LoVo (cell line): ENCODE measurements around the gene LRRC47.
"Not testable (repeated sequence)": the region's sequence is repeated elsewhere in the genome, so short reads cannot be mapped to it uniquely, and the experiment has no call there.

Experiments used
- DNase-seq: peaks from one replicate; pipeline ENCODE4 v3.0.0-alpha.2; 2016; ENCODE audit warnings: low spot score

LRRC47 gene

DNA sequence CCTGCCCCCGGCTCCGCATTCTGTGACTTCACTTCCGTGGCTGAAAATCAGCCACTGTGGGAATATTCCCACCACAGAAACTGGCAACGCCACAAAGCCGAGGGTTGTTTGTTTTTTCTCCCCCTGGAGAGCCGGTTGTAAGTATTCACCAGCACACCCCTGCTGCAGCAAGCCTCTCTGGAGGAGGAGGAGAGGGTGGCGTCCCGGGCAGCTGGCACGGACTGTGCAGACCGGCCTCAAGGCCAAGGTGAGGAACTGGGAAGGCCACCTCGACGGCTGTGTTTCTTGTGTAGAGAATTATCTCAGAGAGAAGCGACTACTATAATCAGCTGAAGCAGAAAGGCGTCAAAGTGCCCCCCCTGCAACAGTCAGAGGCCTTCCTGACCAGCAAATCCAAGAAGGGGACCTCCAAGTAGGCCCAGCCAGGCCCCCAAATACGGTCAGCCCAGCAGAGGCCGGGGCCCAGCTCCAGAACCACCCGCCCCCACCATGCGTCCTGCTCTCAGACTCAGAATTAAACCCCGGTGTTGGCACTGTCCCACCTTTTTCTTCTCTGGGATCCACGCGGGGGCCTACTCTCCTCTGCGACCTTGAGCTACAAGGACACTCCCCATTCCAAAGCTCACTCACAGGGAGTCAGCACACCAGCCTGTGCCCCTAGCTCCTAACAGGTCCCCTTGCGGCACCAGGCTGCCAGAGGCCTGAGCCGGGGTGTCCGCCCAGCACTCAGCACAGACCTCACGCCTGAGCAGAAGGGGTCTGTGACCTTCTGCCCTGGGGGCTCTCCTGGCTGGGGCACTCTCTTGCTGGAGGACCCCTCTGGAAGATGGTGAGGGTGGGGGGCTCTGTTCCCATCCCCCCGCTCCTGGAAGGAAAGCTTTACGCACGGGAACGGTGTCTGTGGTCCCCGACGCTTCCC is 24.9 kb downstream of the LRRC47 start:
- no peak for DNase-seq

DNA sequence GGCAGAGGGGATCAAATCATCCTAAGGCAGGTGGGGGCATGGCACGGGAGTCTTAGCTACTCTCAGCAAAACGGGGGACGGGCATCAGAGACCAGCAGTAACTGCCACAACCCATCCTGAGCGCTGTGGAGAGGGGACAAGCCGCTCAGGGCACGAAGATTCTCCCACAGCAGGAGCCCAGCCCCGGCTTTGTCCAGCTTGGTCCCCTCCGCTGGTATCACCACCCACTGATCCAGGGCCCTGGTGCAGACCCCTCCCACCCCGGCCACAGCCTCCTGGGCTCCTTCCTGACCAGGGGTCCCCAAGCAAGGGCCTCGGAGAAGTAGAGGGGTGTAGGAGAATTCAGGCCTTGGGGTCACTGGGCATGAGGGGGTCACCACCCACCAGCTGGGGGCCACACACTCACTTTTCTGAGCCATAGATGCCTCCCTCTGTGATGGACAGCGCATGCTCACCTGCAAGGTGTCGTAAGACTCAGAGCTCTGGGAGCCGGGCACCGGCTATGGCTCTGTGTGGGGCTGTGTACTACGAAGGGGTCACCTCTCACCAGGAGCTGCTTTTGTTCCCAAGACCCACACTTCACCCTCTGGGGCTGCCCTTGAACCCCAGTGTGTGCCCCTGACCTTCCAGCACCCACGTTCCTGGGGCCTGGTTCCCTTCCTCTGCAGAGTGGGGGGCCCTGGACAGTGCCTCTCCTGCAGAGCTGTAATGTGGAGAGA is 26.1 kb downstream of the LRRC47 start:
- DNase-seq, result no peak

DNA sequence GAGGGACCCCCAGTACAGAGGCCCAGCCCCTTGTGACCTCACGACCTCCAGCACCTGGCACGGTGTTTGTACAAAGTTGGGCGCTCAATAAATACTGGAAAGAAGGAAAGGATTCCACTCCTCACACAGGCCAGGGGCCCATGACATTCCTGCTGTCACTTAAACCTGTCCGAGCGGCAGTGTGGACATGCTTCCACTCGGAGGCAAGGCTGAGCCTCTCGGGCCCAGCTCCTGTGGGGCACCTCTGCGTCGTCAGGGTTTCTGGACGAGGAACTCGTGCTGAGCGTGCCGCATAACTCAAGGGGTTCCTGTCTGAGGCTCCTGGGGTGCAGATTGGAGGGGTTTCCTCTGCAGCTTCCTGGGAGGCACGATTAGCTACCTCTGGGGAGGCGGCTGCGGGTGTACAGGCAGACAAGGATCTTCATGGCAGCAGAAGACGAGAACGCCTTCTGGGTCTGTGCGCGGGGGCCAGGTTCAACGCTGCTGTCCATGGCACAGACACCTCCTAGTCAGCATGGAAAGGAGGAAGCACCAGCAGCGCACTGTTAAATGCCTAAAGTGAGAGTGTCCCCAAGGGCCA is 27.4 kb downstream of the LRRC47 start:
- DNase-seq, result no peak

DNA sequence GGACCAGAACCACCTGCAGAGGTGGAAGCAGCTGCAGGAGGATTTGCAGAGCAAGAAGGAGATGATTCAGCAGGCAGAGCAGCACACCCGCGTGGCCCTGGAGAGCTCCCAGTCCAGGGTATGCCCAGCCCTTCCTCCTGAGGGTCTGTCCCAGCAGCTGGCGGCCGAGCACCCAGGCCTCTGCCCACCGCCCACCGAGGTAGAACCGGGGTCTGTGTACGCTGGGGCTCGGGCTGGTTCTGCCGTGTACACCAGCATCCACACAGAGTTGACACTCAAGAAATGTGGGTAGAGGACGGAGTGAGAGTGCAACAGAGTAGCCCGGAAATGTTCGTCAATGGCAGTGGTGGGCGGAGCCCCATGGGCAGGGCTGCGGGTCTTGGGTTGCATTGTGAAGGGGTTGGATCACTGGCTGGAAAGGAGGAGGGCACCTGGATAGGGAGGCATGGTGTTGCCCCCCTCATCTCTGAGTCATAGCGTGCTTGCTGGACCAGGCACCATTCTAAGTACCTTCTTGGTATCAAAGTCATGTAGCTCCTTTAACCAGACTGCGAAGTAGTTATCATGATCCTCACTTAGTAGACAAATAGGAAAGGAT is 28.9 kb downstream of the LRRC47 start:
- no peak for DNase-seq

DNA sequence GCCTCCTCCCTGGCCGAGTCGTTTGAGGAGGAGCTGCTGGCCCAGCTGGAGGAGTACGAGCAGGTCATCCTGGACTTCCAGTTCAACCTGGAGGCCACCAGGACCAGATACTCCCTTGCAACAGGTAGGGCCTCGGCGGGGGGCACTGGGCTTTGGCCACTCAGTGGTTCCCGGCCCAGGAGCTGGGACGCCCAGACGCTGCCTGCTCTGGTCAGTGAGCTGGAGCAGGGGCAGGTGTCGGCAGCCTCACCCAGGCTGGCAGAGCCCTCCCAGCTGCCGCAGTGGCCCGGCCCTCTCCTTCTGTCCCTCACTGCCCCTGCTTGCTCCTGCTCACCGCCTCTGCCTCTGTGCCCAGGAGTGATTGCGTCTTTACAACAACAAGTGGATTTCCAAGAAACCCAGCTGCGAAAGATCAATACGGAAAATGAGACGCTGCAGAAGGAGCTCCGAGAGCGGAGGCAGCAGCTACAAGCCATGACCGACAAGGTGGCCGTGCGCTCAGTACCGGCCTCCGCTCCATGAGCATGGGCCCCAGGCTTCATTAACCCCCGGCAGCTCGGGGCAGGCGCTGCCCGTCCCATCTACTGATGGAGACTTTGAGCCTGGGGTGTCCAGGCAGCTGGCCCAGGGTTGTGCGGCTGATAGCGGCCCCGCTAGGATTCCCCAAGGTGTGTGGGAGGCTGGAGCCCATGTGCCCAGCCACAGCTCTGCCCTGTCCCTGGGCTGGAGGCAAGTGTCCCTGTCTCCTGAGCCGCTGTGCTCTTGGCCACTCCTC is 32.8 kb downstream of the LRRC47 start:
- no peak for DNase-seq

DNA sequence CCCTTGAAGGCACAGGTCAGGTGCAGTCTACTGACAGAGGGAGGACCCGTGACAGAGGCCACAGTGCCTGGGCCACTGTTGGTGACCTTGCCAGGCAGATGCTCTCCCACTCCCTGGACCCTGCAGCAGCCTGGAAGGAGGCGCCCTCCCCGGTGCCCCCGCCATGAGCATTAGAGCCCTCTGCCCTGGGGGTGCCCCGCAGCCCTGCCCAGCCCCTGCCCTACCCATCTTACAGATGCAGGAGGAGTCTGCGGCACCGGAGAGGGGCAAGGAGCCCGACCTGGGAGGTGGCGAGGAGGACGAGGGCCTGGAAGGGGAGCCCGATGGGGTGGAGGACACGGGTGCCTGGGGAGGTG is 33.4 kb downstream of the LRRC47 start:
- DNase-seq, result no peak

DNA sequence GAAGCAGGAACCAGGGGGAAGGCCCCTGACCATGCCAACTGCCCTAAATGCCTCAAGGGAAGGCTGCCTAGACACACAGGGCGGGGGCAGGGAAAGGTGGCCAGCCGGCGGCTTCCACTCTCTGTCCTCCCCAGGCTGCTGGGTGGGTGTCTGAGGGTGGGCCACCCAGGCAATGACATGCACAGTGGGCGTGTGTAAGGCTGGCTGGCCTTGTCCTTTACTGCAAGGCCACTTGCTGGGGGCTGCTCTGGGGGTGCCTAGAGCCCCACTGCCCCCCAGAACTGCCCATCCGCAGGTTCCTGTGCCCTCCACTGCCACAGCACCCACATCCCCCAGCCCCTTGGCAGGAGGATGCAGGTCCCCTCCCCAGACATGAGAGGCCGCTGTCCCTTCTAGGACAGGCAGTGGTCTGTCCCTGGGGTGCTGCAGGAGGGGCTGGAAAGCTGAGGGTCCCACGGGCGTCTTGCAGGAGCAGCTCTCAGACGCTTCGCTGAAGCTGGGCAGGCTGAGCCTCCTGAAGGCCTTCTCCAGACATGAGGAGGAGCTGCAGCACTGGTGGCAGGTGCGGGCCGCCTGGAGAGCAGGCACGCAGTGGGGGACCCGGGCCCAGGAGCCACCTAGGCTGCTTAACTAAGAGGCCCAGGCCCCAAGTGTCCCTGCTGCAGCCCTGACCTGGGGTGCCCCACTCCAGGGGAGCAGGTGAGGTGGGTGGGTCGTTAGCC is 34.0 kb downstream of the LRRC47 start:
- no peak for DNase-seq

DNA sequence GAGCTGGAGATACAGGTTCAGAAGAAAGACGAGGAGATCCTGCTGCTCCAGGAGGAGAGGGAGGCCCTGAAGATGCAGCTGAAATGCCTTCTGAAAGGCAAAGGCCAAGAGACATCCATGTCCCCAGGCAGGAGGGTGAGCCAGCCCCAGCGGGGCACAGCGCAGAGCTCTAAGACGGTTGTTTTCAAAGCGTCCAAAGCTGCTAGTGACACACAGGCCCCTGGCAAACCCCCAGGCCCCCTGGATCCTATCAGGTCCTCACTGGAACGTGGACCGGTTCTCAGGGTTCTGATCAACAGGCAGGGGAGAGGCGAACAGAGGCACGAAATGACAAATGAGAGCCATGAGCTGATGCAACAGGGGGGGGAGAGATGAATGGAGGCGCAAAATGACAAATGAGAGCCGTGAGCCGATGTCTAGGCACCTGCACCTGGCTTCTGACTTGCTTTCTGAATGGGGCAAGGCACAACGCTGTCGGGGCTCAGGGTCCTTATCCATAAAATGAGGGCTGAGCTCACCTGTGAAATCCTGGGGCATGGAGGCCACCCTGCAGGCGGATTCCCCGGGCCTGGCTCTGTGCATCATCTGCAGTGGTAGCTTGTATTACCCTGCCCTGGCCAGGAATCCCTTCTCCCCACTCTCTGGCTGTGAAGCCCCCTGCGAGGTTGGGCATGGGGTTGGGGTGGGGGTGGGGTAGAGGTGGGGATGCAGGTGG is 34.8 kb downstream of the LRRC47 start:
- DNase-seq, result no peak

DNA sequence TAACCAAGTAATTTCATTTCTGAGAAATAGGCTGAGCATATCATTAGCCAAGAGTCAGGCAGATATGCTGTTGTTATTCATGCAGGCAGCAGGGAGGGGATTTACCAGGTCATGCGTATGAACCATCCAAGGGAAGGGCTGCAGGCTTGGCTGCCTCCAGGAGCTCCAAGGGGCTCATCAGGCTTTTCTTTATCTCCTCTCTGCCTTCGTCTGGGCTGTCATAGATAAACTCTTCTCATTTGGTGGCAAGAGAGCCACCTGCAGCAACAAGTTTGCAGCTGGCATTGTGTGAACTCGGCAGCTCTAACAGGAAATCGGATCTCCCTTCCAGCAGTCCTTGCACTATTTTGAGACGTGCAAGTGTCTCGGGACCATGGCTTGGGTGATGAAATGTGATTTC is 36.5 kb downstream of the LRRC47 start:
- no peak for DNase-seq

DNA sequence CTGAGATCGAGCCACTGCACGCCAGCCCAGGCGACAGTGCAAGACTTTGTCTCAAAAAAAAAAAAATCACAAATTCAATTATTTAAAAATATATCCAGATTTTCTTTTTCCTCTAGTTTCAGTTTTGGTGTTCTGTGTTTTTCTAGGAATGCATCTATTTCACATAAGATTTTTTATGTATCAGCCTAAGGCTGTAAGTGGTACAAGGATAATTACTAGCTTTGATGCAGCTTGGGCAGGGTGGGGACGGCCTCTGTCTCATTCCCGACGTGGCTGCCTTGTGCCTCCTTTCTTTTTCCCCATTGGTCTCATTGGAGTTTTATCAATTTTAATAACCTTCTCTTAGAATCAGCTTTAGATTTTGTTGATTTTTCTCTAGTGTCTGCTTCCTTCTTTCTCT is 37.1 kb downstream of the LRRC47 start:
- DNase-seq, result no peak

DNA sequence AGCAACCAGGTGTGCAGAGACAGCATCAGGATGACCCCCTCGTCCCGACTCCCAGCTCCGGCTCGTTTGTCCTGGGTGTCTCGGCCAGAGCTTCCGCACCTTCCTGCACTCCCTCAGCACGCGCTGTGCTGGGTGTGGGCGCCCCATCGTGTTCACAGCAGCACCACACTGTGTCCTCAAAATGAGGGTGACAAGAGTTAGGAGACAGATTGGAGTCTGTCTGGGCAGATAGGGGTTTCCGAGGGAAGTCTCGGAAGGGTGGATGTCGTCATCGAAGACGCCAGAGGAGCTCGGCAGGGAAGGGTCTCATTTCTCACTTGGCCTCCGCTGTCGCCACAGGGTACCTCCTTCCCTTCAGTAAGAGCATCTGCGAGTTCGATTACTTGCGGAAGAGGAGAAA is 39.9 kb downstream of the LRRC47 start:
- DNase-seq, result no peak

DNA sequence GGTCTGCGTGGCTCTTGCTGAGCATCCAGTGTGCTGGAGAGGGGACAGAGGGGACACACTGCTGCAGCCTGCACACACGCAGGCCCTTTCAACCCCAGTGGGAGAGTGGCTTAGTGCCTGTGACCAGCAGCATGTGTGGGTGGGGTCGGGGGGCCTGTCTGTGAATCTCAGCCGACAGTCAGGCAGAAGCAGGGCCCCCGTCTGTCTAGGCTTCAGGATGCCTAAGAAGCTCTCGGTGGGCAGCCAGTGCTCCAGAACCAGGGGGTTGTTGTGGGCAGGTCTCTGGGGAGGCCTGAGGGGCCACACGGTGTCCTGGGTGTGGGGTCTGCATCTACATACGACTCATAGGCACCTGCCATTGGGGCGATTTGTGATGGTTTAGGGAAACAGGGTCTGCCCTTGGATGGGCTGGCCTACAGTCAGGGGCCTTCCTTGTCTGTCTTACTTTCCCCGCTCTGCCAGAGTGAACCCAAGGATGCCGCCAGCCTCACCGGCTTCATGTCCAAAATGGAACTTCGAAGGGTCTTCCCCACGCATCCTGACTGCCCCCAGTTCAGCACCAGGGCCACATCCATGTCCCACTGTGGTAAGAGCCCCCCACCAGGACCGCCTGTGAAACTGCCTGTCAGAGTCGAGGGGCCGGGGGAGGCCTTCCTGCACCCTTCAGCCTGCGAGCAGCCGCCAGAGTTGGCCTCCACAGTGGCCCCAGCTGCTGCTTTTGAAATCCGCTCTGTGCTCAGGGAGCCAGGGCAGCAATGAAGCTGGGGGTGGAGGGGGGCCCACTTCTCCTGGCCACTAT is 42.4 kb downstream of the LRRC47 start:
- no peak for DNase-seq

DNA sequence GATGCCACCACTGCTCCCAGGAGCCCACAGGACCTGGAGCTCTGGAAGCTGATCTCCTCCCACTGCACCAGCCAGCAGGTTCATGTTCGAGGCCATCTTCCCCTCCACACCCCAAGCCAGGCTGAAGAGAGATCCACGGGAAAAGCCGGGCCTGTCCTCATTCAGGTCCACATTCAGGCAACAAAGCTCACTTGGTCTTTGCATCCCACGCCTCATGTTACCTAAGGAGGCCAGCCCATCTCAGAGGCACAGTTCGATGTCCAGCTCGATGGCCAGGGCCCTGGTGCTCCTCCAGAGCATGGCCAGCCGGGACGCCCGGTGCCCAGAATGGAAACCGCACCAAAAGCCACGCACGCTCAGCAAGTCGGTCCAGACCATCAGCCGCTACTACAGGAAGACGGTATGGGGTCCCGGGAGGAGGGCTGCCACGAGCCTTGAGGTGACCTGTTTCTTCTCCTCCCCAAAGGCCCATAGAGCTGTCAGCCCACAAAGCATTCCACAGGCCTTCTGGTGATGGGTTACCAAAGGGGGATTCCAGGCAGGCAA is 43.8 kb downstream of the LRRC47 start, which contains the start of gene CCDC27:
TSS of gene CCDC27 (plus strand) at position 51 of the 546 bp plus-strand sequence. CDS start at position 83, 32 bp downstream.
- DNase-seq, result no peak

DNA sequence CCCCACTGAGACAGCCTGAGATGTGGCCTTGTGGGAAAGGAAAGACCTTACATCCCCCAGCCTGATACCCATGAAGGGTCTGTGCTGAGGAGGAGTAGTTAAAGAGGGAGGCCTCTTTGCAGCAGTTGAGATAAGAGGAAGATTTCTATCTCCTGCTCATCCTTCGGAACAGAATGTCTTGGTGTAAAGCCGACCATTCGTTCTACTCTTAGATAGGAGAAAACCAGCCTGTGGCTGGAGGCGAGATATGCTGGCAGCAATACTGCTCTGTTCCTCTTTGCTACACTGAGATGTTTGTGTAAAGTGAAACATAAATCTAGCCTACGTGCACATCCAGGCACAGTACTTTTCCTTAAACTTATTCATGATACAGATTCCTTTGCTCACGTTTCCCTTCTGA is 45.6 kb downstream of the LRRC47 start:
- DNase-seq, result no peak

DNA sequence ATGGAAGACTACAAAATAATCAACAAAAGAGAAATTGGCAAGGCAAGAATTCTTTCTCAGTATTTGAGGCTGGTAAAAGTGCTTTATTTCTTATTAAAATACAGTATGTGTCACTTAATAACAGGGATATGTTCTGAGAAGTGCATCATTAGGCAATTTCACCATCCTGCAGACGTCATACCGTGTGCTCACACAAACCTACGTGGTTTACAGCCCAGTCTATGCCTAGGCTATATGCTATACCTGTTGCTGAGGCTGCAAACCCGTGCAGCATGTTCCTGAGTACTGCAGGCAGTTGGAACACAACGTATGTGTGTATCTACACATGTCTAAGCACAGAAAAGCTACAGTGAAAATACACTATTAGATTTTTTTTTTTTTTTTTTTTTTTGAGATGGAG is 46.8 kb downstream of the LRRC47 start:
- DNase-seq, result no peak

DNA sequence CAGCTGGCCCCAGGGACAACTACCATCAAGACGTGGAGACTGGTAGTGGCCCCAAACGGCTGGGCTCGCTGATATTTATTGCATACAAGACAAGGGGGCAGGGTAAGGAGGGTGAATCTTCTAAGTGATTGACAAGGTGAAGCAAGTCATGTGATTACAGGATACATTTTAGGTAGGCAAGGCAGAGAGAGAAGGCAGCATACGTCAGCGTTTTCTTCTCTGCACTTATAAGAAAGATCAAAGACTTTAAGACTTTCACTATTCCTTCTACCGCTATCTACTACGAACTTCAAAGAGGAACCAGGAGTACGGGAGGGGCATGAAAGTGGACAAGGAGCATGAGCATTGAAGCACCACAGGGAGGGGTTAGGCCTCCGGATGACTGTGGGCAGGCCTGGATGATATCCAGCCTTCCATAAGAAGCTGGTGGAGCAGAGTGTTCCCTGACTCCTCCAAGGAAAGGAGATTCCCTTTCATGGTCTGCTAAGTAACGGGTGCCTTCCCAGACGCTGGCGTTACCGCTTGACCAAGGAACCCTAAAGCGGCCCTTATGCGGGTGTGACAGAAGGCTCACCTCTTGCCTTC is 47.9 kb downstream of the LRRC47 start:
- DNase-seq, result not testable (repeated sequence)

DNA sequence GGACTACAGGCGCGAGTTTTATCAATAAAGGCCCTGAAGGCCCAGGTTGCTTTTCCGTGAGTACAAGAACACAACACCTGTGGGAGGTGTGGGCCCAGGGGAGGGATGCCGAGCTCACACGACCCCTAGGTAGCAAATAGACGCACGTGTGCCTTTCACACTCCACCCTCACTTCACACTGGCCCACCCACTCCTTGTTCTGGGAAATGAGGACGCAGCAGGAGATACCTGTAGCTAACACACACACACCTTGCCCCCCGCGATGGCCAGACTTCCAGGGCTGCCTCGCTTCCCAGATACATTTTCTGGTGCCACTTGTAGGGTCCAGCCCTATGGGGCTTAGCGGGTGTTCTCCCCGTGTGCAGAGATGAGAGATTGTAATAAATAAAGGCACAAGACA is 48.4 kb downstream of the LRRC47 start:
- DNase-seq, result no peak

DNA sequence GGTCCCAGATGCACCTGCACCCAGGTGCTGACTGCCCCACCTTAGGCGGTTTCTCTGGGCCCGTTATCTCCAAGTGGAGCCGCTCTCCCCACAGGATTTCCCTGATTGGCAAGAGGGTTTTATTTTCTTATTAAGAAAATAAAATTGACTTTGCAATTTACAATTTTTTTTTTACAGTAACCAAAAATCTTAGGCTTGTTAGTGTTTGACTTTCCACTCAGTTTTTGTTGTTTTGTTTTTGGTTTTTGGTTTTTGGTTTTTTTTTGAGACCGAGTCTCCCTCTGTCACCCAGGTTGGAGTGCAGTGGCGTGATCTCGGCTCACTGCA is 48.8 kb downstream of the LRRC47 start:
- no peak for DNase-seq
